DLD1 (cell line): Measurements from ENCODE around the gene MYOZ2.
"Not testable (repeated sequence)": the region's sequence is repeated elsewhere in the genome, so short reads cannot be mapped to it uniquely, and the experiment has no call there.

Source experiments
- in situ Hi-C: cut with HindIII; loops from 2 replicates; pipeline ENCODE4 v1.10.0; 2017; ENCODE audit warnings: low sequenced_read_pairs

The MYOZ2 gene

GRCh38 chr4:119125931-119126330 lies 9.7 kb upstream of the MYOZ2 start:
- in situ Hi-C loops, result no loop called here

GRCh38 chr4:119128148-119128547 lies 7.5 kb upstream of the MYOZ2 start:
- in situ Hi-C loops, result no loop called here

DNA sequence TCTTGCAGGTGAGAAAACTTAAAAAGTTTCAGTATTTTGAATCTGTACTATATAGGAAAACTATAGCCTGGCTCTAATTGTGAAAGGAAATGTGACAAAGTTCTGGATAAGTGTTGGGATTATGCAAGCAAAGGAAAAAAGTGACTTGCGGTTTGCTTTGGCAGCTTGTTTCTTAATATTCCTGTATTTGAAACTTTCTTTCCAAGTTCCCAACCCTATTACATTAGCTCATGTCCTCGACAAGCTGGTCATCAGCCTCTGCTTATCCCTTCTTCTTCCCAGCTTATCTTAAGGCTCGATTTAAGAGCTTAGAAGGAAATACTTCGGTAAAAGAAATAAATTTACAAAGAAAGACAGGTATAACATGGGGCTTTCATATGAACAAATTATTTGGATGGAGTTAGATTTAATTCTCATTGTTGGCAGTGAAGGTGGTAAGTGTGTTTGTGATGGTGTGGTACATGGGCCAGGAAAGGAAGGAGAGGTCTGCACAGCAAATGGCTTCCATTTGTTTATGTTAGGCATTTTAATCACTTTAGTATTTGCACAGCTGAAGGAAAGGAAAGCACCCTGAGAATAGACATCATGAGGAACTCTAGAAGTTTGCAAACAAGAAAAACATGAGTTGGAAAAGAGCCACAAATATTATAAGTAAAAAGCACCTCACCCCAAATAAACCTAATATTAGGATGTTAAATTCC lies 5.1 kb upstream of the MYOZ2 start:
- in situ Hi-C loops, result no loop called here

- in situ Hi-C loops, result no loop called here
Measured at GRCh38 chr4:119131164-119131563, 4.5 kb upstream of the MYOZ2 start.

GRCh38 chr4:119132306-119132705 lies 3.3 kb upstream of the MYOZ2 start:
- in situ Hi-C loops, result no loop called here

DNA sequence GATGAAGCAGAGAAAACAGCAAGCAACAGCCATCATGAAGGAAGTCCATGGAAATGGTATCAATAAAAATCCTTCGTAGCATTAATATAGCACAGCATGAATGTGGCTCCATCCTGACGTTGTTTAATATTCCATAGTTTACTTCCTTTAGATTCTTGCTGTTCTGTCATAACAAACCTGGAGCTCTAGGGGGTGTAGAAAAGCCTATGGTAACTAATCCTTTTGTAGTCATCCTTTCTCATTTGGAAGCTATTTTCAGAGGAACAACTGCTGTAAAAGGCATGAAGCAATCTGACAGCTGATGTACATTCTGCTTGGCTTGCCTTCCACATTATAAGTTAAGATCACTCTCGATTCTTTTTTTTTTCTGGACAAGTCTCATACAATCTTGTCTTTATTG lies 914 bp downstream of the MYOZ2 start:
- in situ Hi-C loops, result no loop called here

GRCh38 chr4:119138046-119138445 lies 2.4 kb downstream of the MYOZ2 start:
- in situ Hi-C loops, result no loop called here

DNA sequence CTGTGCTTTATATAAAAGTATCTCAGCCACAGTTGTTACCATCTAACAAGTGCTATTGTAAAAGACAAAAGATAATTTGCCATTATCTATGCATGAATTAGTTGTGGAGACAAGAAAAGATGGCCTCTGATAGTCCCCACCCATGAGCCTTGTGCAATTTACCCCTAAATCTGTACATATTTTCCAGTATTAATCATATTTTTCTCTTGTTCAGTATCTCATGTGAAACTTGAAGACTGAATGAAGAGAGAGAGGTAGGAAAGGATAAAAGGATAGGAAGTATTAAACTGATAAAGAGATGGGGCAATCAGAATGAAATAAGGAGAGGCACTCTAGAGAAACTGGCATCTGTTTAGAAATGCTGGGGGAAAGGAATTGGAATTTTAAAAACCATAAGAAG lies 3.7 kb downstream of the MYOZ2 start:
- in situ Hi-C loops, result no loop called here

DNA sequence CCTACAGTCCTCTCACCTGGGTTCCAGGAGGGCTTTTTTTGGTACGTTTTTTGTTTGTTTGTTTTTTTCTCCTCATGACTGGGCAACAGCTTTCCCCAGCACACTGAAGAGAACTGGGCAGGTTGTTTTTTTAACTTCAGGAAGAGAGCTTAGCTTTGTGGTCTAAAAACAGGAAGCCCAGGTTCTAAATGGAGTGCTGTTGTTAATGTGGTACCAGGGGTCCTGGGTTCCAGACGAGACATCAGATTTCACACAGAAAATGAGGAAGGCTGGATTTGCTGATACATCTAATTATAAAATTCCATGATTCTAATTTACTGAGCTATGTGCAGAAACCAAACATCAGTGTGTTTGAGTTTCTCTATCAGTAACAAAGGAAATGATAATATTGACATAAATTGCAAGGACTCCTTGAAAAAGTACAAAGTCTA lies 4.2 kb downstream of the MYOZ2 start:
- in situ Hi-C loops, result no loop called here

GRCh38 chr4:119141283-119141682 lies 5.7 kb downstream of the MYOZ2 start:
- in situ Hi-C loops, result not testable (repeated sequence)

- in situ Hi-C loops, result no loop called here
Measured at GRCh38 chr4:119142833-119143232, 7.2 kb downstream of the MYOZ2 start.

DNA sequence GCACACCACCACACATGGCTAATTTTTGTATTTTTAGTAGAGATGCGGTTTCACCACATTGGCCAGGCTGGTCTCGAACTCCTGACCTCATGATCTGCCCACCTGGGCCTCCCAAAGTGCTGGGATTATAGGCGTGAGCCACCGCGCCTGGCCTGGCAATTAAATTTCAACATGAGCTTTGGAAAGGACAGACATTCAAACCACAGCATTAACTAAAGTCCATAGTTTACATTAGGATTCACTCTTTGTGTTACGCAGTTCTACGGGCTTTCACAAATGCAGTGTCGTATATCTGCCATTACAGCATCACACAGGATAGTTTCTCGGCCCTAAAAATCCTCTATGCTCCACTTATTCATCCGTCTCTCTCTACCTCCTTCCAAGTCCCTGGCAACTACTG lies 7.7 kb downstream of the MYOZ2 start:
- in situ Hi-C loops, result not testable (repeated sequence)

- in situ Hi-C loops, result no loop called here
Measured at GRCh38 chr4:119149110-119149509, 13.5 kb downstream of the MYOZ2 start.

DNA sequence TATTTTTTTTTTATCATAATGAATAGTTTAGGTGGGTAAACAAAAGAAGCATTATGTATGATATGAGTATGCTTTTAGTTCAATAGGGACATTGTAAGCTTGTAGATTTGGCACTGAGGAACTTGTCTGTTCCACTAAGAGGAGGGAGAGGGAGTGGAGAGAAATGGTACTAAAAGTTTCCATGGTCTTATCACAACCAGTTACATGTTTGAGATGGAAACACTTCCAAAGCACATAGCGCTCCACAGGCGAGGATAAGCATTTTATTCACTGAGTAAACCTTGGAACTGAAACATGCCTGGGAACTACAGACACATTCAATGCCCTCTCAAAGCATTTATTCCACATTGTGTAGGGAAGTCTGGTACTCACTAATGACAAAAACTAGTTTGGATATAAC lies 15.5 kb downstream of the MYOZ2 start:
- in situ Hi-C loops, result no loop called here

DNA sequence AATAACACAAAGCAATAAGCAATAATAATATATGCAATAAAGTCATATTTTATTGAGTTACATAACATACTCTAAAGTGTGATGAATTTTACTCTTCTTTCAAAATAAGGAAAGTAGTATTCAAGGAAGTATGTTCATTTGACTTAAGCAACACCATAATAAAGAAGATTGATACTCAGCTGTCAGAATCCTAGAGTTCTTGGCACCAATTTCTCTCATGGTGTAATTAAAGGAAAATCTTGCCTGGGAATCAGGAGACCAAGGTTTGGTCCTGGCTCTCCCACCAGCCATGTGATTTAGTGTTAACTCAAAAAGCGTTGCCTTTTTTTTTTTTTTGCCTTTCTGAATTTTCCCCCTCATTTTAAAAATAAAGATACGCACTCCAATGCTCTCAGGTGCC lies 17.1 kb downstream of the MYOZ2 start:
- in situ Hi-C loops, result no loop called here

GRCh38 chr4:119162174-119162573 lies 26.5 kb downstream of the MYOZ2 start:
- in situ Hi-C loops, result no loop called here

GRCh38 chr4:119165767-119166166 lies 30.1 kb downstream of the MYOZ2 start:
- in situ Hi-C loops, result no loop called here

DNA sequence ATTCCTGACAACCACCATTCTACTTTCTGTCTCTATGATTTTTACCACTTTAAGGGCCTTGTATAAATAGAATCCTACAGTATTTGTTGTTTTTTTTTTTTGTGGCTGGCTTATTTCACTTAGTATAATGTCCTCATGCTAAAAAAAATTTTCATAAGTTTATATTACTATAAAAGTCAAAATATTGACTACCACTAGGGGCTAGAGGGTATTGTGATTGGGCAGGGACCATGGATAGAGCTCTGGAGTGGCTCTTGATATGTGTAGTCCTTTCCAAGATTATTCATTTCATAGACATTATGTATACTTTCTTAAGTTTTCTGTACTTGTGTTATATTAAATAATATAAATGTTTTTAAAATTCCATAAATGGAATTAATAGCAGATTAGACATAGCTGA lies 34.6 kb downstream of the MYOZ2 start:
- in situ Hi-C loops, result no loop called here

DNA sequence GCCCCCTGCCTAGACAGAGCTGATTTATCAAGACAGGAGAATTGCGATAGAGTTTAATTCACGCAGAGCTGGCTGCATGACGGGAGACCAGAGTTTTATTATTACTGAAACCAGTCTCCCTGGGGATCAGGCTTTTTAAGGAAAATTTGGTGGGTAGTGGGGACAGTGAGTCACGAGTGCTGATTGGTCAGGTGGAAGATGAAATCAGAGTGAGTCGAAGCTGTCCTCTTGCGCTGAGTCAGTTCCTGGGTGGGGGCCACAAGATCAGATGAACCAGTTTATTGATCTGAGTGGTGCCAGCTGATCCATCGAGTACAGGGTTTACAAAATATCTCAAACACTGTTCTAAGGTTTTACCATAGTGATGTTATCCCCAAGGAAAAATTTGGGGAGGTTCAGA lies 36.6 kb downstream of the MYOZ2 start:
- in situ Hi-C loops, result no loop called here

DNA sequence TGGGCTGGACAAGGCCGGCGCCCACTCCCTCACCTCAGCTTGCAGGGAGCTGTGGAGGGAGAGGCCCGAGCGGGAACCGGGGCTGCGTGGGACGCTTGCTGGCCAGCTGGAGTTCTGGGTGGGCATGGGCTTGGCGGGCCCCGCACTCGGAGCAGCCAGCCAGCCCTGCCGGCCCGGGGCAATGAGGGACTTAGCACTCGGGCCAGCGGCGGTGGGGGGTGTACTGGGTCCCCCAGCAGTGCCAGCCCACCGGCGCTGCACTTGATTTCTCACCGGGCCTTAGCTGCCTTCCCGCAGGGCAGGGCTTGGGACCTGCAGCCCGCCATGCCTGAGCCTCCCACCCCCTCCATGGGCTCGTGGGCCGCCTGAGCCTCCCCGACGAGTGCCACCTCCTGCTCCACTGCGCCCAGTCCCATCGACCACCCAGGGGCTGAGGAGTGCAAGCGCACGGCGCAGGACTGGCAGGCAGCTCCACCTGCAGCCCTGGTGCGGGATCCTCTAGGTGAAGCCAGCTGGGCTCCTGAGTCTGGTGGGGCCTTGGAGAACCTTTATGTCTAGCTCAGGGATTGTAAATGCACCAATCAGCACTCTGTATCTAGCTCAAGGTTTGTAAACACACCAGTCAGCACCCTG lies 38.2 kb downstream of the MYOZ2 start:
- in situ Hi-C loops, result not testable (repeated sequence)

DNA sequence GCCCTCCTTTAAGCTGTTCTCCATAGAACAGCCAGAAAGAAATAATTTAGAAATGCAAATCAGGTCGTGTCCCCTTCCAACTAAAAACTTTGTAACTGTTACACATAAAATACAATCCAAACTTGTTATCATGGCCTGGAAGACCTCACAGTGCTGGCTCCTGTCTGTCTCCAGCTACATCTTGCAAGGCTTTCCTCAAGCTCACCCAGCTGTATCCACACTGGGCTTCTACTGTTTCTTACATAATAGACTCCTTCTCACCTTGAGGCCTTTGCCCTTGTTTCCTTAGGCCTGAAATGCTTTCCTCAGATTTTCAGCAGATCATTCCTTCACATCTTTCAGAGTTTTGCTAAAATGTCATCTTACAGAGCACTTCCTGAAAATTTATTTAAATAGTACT lies 43.4 kb downstream of the MYOZ2 start:
- in situ Hi-C loops, result no loop called here

- in situ Hi-C loops, result no loop called here
Measured at GRCh38 chr4:119184128-119184527, 48.5 kb downstream of the MYOZ2 start.

DNA sequence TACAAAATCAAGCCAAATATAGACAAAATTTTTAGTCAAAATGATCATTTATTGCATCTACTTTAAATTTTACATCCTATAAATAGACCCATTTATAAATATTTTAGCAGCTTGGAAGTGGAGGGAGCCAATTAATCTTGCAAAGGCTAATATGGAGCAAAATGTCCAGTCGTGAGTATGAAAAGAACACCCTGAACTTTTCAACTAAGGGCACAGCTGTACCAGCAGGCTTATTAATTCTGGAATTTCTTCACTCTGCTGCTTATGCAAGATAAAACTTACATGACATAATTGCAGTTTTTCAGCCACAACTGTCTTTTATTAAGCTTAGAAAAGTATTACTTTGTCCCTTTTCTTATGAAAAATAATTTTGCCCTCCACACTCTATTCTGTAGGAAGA lies 54.0 kb downstream of the MYOZ2 start:
- in situ Hi-C loops, result no loop called here
